Bronchial epithelial cell (primary cell): ENCODE measurements around the gene ZNF275. TPM values are rescaled to one million over a fixed set of nuclear protein-coding genes. Genes with fewer than 3 reads are reported as not detected.
"Not testable (repeated sequence)": the region's sequence is repeated elsewhere in the genome, so short reads cannot be mapped to it uniquely, and the experiment has no call there.

ENCODE experiments used
- DNase-seq: peaks from one replicate; pipeline ENCODE4 v3.0.0-alpha.2; 2010; ENCODE audit warnings: low read depth
- FAIRE-seq: peaks from 2 replicates; lab custom pipeline; 2011; peaks lifted over from hg19 to GRCh38; lab: Jason Lieb, UNC
- H3K27me3 ChIP-seq: 2 replicates; pipeline ENCODE4 v1.5.1; 2011; ENCODE audit warnings: low read length; ENCODE audit not compliant: control insufficient read depth, insufficient read depth
- H3K36me3 ChIP-seq: 2 replicates; pipeline ENCODE4 v1.5.1; 2011; ENCODE audit warnings: low read length; ENCODE audit not compliant: control insufficient read depth, insufficient read depth
- H3K4me3 ChIP-seq: 2 replicates; pipeline ENCODE4 v1.5.1; 2011; ENCODE audit warnings: mild to moderate bottlenecking, low read depth, low read length, control low read depth
- total RNA-seq: library from RNA; depleted of rRNA; stranded (reverse); fragments of >200 nt; gene quantifications from 2 replicates; pipeline ENCODE4 v1.2.1, GENCODE V29; 2014
- TF ChIP-seq, protein P1 (sequence below): IDR thresholded peaks from 2 replicates; pipeline ENCODE4 v1.5.1; 2011; ENCODE audit warnings: mild to moderate bottlenecking, moderate library complexity, low read length, control low read depth, inconsistent platforms; ENCODE audit not compliant: insufficient read depth, severe bottlenecking

ZNF275 gene, protein sequence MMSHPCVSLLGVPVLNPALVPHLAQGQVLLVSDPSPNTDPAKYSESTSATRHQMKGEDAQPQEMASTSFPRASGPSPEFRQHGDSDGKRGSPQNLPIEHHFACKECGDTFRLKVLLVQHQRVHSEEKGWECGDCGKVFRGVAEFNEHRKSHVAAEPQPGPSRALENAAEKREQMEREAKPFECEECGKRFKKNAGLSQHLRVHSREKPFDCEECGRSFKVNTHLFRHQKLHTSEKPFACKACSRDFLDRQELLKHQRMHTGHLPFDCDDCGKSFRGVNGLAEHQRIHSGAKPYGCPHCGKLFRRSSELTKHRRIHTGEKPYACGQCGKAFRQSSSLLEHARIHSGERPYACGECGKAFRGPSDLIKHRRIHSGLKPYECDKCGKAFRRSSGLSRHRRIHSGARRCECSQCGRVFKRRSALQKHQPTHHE
- total RNA-seq = 3.6 and 3.9 TPM in 2 replicates

DNA sequence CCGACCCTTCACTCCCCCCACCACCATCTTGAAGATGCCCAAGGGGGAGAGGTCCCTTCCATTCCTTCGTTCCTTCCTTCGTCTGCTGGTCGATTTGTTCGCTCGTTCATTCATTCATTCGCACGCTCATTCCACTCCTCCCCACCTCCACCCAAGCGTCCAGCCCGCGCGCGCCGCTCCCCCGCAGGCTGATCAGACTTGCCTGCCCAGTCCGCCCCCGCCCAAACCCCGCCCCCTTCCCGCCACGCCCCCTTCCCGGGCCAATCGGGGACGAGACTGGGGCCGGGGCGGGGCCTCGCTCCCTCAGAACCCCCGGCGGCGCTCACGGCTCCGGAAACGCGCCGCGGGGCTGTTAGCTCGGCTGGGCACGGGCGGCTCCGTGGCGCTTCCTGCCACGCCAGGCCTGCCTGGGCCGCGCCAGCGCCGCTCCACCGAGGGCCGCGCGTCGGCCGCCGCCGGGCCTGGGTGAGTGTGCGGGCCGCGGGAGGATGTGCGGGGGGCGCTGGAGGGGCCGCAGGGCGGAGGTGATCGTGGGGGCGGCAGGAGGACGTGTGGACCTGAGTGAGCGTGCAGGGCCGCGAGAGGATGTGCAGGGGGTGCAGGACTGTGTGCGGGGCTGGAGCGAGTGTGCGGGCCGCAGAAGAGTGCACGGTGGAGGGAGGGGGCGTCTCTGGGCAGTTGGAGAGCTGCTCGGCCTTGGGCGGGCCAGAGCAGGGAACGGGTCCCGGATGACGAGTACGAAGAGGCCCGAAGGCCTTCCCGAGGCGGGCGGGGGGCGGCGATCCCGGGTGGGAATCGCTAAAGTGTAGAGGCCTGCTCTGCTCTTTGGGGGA is at the start of gene ZNF275:
ZNF275 (plus strand) TSS at position 333 of the 833 bp plus-strand sequence. CDS start 2,527 bp downstream, outside the sequence.
- Histone ChIP-seq H3K36me3 (no peaks in the 10 kb centered on the region), H3K27me3 (no peaks in the 10 kb centered on the region), H3K4me3 (peak within 1 kb of the TSS; percentile 67)
- TF ChIP-seq, protein P1, sequence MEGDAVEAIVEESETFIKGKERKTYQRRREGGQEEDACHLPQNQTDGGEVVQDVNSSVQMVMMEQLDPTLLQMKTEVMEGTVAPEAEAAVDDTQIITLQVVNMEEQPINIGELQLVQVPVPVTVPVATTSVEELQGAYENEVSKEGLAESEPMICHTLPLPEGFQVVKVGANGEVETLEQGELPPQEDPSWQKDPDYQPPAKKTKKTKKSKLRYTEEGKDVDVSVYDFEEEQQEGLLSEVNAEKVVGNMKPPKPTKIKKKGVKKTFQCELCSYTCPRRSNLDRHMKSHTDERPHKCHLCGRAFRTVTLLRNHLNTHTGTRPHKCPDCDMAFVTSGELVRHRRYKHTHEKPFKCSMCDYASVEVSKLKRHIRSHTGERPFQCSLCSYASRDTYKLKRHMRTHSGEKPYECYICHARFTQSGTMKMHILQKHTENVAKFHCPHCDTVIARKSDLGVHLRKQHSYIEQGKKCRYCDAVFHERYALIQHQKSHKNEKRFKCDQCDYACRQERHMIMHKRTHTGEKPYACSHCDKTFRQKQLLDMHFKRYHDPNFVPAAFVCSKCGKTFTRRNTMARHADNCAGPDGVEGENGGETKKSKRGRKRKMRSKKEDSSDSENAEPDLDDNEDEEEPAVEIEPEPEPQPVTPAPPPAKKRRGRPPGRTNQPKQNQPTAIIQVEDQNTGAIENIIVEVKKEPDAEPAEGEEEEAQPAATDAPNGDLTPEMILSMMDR = no peak
- FAIRE-seq (no peak), DNase-seq (peak; percentile 19)

DNA sequence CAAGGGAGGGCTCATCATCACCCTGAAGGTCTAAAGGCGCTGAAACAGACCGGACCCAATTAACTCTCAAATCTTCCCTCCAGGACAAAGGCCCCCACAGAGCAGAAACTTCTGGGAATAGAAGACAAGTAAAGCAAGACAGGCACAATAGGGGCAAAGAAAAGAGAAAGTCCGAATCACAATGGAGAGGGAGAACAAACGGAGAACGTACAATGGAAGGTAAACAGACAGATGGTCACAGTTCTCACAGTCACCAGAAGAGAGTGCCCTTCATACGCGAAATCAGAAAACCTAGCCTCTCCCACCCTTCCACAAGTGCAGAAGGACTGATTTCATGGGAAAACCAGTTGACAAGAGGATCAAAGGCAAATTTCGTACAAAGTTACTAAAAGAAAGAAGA is 48.3 kb upstream of the ZNF275 start:
- DNase-seq, H3K4me3 ChIP-seq, H3K27me3 ChIP-seq, FAIRE-seq, H3K36me3 ChIP-seq: not testable (repeated sequence)

DNA sequence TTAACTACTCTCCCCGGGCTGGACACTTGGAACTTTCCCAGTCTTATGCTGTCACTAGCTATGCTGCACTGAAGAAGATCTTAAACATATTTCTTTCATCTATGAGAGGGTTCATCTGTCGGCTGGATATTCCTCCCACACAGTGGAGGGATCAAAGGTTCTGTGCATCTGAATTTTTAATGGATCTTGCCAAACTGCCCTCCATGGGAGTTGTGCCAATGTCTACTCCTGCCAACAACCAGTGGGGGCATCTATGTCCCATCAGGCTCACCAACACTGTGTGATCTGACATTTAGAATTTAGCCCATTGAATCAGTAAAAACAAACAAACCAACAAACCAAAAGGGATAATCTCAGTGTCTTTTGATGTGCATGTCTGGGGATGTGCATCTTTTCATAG is 45.1 kb upstream of the ZNF275 start:
- H3K4me3 ChIP-seq, H3K36me3 ChIP-seq, DNase-seq, H3K27me3 ChIP-seq: not testable (repeated sequence)
- FAIRE-seq = peak; percentile 88

DNA sequence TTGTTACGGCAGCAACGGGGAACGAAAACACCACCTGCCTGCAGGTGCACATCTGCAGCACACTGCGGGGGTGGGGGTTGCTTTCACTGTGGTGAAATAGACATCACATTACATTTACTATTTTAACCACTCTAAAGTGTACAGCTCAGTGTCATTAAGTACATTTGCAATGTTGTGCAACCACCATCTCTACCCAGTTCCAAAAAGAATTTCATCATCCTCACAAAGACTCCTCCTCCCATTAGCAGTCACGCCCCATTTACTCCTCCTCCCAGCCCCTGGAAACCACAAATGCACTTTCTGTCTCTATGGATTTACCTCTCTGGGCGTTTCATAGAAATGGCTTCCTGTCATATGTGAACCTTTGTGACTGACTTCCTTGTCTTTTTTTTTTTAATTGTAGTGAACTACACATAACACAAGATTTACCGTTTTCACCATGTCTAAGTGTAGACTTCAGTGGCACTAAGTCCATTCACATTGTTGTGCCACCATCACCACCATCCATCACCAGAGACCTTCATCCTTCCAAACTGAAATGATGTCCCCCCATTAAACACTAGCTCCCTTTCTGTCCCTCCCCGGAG is 40.4 kb upstream of the ZNF275 start:
- DNase-seq, H3K36me3 ChIP-seq, H3K4me3 ChIP-seq, H3K27me3 ChIP-seq: not testable (repeated sequence)
- peak; percentile 100 for FAIRE-seq

DNA sequence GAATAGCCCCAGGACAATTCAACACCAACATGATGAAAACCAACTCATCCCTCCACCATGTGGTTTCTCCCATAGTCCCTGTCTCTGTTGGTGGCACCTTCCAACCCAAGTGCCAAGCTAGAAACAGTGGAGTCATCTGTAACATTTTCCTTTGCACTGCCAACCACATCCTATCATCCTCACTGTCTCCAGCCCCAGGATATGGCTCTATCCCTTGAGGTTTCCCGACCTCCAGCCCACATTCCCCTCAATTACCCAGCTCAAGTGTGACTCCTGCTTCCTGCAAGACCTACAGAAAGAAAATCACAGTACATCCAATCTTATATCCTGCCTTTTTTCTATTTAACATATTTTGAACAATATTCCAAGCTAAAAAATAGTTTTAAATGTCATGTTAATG is 36.6 kb upstream of the ZNF275 start:
- DNase-seq = no peak
- TF ChIP-seq, protein P1 = no peak
- no peaks in the 10 kb centered on the region for H3K27me3 ChIP-seq
- H3K4me3 ChIP-seq = no peak overlapping the region
- H3K36me3 ChIP-seq = no peaks in the 10 kb centered on the region
- FAIRE-seq = peak; percentile 98

DNA sequence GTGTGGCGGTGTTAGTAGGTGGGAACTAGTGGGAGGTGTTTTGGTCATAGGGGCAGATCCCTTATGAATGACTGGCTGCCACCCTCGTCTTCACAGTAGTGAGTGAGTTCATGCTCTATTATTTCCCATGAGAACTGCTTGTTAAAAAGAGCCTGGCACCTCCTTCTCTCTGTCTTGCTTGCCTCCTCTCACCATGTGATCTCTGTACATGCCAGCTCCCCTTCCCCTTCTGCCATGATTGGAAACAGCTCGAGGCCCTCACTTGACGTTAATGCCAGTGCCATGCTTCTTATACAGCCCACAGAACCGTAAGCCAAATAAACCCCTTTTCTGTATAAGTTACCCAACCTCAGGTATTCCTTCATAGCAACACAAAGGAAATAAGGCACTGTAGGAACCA is 34.1 kb upstream of the ZNF275 start:
- Histone ChIP-seq H3K27me3 (no peaks in the 10 kb centered on the region), H3K36me3 (no peaks in the 10 kb centered on the region), H3K4me3 (no peak overlapping the region)
- TF ChIP-seq, protein P1 = no peak
- FAIRE-seq (no peak), DNase-seq (no peak)

DNA sequence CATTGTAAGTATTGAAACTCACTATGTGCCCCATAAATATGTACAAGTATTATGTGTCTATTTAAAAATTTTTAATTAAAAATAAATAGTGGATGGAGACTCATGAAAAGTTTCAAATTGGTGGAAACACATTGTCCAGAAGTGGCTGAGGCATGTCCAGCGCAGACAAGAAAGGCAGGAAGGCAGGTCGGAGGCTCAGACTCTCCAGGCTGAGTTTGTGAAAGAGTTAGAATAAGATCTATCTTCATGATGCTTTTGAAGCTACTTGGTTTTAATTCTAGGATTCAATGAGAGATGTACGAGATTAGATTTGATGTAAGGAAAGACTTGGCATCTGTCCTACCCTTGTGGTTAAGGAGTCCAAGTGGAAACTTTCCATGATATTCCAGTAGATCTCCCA is 32.2 kb upstream of the ZNF275 start:
- TF ChIP-seq, protein P1 = no peak
- FAIRE-seq (no peak), DNase-seq (no peak)

More for the DNA sequence above, 32.2 kb upstream of the ZNF275 start:
- Histone ChIP-seq H3K27me3 (no peaks in the 10 kb centered on the region), H3K4me3 (no peak overlapping the region), H3K36me3 (no peaks in the 10 kb centered on the region)
